ENCODE data around the gene ZNF577. TPM values are rescaled to one million over a fixed set of nuclear protein-coding genes. Genes with fewer than 3 reads are reported as not detected.

The ZNF577 gene
- total and polyA plus RNA-seq, 2 donors (not counting 1 experiment from before 2014, with no cell fraction given): 15.9 to 26.0 TPM

DNA sequence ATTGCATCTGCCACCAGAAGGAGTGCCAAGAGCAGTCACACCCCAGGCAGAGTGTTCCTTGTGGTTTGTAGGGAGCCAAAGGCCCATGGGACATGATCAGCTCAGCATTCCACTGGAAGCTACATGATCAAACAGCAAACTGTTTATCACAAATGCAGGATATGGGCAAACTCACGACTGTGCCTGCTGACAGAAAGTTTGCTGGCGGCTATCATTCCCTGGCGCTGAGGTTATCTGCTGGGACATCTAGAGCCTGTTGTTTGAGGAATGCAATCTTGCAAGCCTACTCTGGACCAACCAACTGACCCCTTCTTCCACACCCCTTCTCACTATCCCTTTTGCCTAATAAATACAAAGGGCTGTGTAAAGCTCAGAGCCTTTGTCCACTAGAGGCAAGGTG is 31.9 kb upstream of the ZNF577 start:
- ATAC-seq (ENCODE audit: low read depth) (no peak), DNase-seq (no peak)
- no peaks in the 10 kb centered on the region for H3K27me3 Mint-ChIP-seq
- H3K4me2 ChIP-seq (replicated peaks; ENCODE audit: low read depth, low read length, poor library complexity, severe bottlenecking): no peak overlapping the region
- H3K79me2 ChIP-seq (ENCODE audit: control insufficient read depth, insufficient read depth, low read length): no peaks in the 10 kb centered on the region
- H3K4me3 ChIP-seq (ENCODE audit: control extremely low read depth in 1 of 5, extremely low read depth in 1 of 5, insufficient read depth in 1 of 5, low read depth in 2 of 5, low read length in 4 of 5): no peak overlapping the region
- TF ChIP-seq CTCF (IDR thresholded peaks at IDR 0.05) (no peak), EZH2 (IDR thresholded peaks at IDR 0.05; ENCODE audit: borderline replicate concordance, insufficient read depth, low read depth, low read length, poor library complexity, severe bottlenecking) (no peak)
- H3K27ac Mint-ChIP-seq: no peak overlapping the region
- no peak overlapping the region for H3K9ac ChIP-seq (ENCODE audit: low read length)
- WGBS (ENCODE audit: insufficient coverage): 100% methylated on average over 2 of the region's 3 CpGs
- H3K4me1 Mint-ChIP-seq: peaks cover 2% of the 10 kb centered on the region
- intact Hi-C loops (cut with micrococcal nuclease): no loop called here
- no peaks in the 10 kb centered on the region for H3K4me1 ChIP-seq (ENCODE audit: control insufficient read depth in 2 of 2, insufficient read depth in 2 of 2, low read length in 2 of 2)
- H3K9me3 ChIP-seq (ENCODE audit: control extremely low read depth in 1 of 3, control insufficient read depth in 2 of 3, insufficient read depth in 1 of 3, low read length in 2 of 3): peaks cover 28 to 88% (median 47%) of the 10 kb centered on the region in 3 donors
- H2AFZ ChIP-seq (ENCODE audit: insufficient read depth, low read depth, low read length, poor library complexity, severe bottlenecking): no peak overlapping the region
- H3K4me3 Mint-ChIP-seq: no peak overlapping the region
- ChIA-PET CTCF (interaction anchor here (0.6 kb wide), 1 partner anchor 43 kb away, joined by 3 read pairs; no protein-coding TSS in a partner anchor), POLR2A (no interaction called here)
- no peaks in the 10 kb centered on the region for H3K27me3 ChIP-seq (replicated peaks in 1 of 4; ENCODE audit: control extremely low read depth in 1 of 4, control insufficient read depth in 3 of 4, insufficient read depth in 4 of 4, low read length in 3 of 4)
- H3K27ac ChIP-seq (ENCODE audit: low read length in 2 of 2): no peak overlapping the region
- H3K9me3 Mint-ChIP-seq (ENCODE audit: insufficient read depth): peaks cover 30% of the 10 kb centered on the region
- no peaks in the 10 kb centered on the region for H3K36me3 ChIP-seq (replicated peaks in 1 of 2; ENCODE audit: control extremely low read depth in 1 of 2, control insufficient read depth in 1 of 2, extremely low read depth in 1 of 2, insufficient read depth in 2 of 2, low read length in 1 of 2)
- H4K20me1 ChIP-seq (ENCODE audit: control insufficient read depth, insufficient read depth, low read length, poor library complexity, severe bottlenecking): no peaks in the 10 kb centered on the region

- Histone ChIP-seq H4K20me1 (ENCODE audit: control insufficient read depth, insufficient read depth, low read length, poor library complexity, severe bottlenecking) (no peaks in the 10 kb centered on the region), H3K79me2 (ENCODE audit: control insufficient read depth, insufficient read depth, low read length) (no peaks in the 10 kb centered on the region), H3K9ac (ENCODE audit: low read length) (no peak overlapping the region), H2AFZ (ENCODE audit: insufficient read depth, low read depth, low read length, poor library complexity, severe bottlenecking) (no peak overlapping the region), H3K4me2 (replicated peaks; ENCODE audit: low read depth, low read length, poor library complexity, severe bottlenecking) (no peak overlapping the region), H3K4me3 (ENCODE audit: control extremely low read depth in 1 of 5, extremely low read depth in 1 of 5, insufficient read depth in 1 of 5, low read depth in 2 of 5, low read length in 4 of 5) (no peak overlapping the region), H3K27me3 (replicated peaks in 1 of 4; ENCODE audit: control extremely low read depth in 1 of 4, control insufficient read depth in 3 of 4, insufficient read depth in 4 of 4, low read length in 3 of 4) (no peaks in the 10 kb centered on the region), H3K9me3 (ENCODE audit: control extremely low read depth in 1 of 3, control insufficient read depth in 2 of 3, insufficient read depth in 1 of 3, low read length in 2 of 3) (peaks cover 29 to 83% (median 44%) of the 10 kb centered on the region in 3 donors), H3K4me1 (ENCODE audit: control insufficient read depth in 2 of 2, insufficient read depth in 2 of 2, low read length in 2 of 2) (no peaks in the 10 kb centered on the region), H3K36me3 (replicated peaks in 1 of 2; ENCODE audit: control extremely low read depth in 1 of 2, control insufficient read depth in 1 of 2, extremely low read depth in 1 of 2, insufficient read depth in 2 of 2, low read length in 1 of 2) (no peaks in the 10 kb centered on the region), H3K27ac (ENCODE audit: low read length in 2 of 2) (no peak overlapping the region)
- POLR2A ChIA-PET: no interaction called here
- H3K4me1 Mint-ChIP-seq: peaks cover 2% of the 10 kb centered on the region
- intact Hi-C loops (cut with micrococcal nuclease): no loop called here
- no peak overlapping the region for H3K27ac Mint-ChIP-seq
- DNase-seq: no peak
- H3K4me3 Mint-ChIP-seq: no peak overlapping the region
- WGBS (ENCODE audit: insufficient coverage): 100% methylated on average over 1 of the region's 1 CpG
- TF ChIP-seq EZH2 (IDR thresholded peaks at IDR 0.05; ENCODE audit: borderline replicate concordance, insufficient read depth, low read depth, low read length, poor library complexity, severe bottlenecking) (no peak), CTCF (IDR thresholded peaks at IDR 0.05) (no peak)
- CTCF ChIA-PET: no interaction called here
- H3K9me3 Mint-ChIP-seq (ENCODE audit: insufficient read depth): peaks cover 40% of the 10 kb centered on the region
- no peaks in the 10 kb centered on the region for H3K27me3 Mint-ChIP-seq
- no peak for ATAC-seq (ENCODE audit: low read depth)
These were observed 28.4 kb upstream of the ZNF577 start for GRCh38 chr19:51916167-51916566.
